K562 (cell line): ENCODE results near the gene ERCC1. TPM values are rescaled to one million over a fixed set of nuclear protein-coding genes. Genes with fewer than 3 reads are reported as not detected.

Experiments
- AFF1 ChIP-seq, 2 experiments: fragments of 450-650 bp; IDR thresholded peaks; 2 replicates each; pipeline ENCODE4 v1.6.1; 2018; ENCODE audit warnings: mild to moderate bottlenecking in 2 of 2, low read depth in 1 of 2; ENCODE audit not compliant: partially characterized antibody in 2 of 2
- CBX1 ChIP-seq: sonication (generic); IDR thresholded peaks from 2 replicates; pipeline ENCODE4 v1.6.1; 2016; ENCODE audit warnings: antibody characterized with exemption, low read depth, mild to moderate bottlenecking
- CBX5 ChIP-seq: IDR thresholded peaks from 2 replicates; pipeline ENCODE4 v1.6.1; 2014; ENCODE audit warnings: low read depth, borderline replicate concordance
- CREB5 ChIP-seq: fragments of 250-450 bp; sonication (Bioruptor Pico); IDR thresholded peaks from 2 replicates; pipeline ENCODE4 v1.5.0; 2020; ENCODE audit warnings: mild to moderate bottlenecking
- HDGF ChIP-seq: fragments of 450-650 bp; IDR thresholded peaks from 2 replicates; pipeline ENCODE4 v1.6.1; 2016
- L3MBTL2 ChIP-seq: fragments of 450-650 bp; IDR thresholded peaks from 2 replicates; pipeline ENCODE4 v1.6.1; 2016; ENCODE audit warnings: mild to moderate bottlenecking, moderate library complexity
- MTF1 ChIP-seq: fragments of 250-450 bp; sonication (Bioruptor Pico); IDR thresholded peaks from 2 replicates; pipeline ENCODE4 v1.9.0; 2021; ENCODE audit warnings: moderate library complexity, mild to moderate bottlenecking, inconsistent platforms, borderline replicate concordance
- MYNN ChIP-seq, 2 experiments: sonication (generic); formaldehyde crosslinking in 1 of 2; IDR thresholded peaks; 2 replicates each; pipeline versions ENCODE4 v1.5.0 to v1.6.1; 2016 to 2020; ENCODE audit warnings: antibody characterized with exemption in 1 of 2, missing genetic modification reagents in 1 of 2
- PHF21A ChIP-seq: fragments of 450-650 bp; IDR thresholded peaks from 2 replicates; pipeline ENCODE4 v1.6.1; 2017; ENCODE audit warnings: low read depth, borderline replicate concordance
- PREB ChIP-seq: sonication (generic); formaldehyde crosslinking; IDR thresholded peaks from 2 replicates; pipeline ENCODE4 v1.8.1; 2023; ENCODE audit warnings: mild to moderate bottlenecking, missing genetic modification reagents
- RNF2 ChIP-seq: sonication (generic); IDR thresholded peaks from 2 replicates; pipeline ENCODE4 v1.6.1; 2016
- SETDB1 ChIP-seq: IDR thresholded peaks from one replicate; pipeline ENCODE4 v1.6.1; 2012; ENCODE audit warnings: low read length, control low read depth, inconsistent platforms
- SREBF2 ChIP-seq: sonication (generic); formaldehyde crosslinking; IDR thresholded peaks from 2 replicates; pipeline ENCODE4 v1.4.0; 2020; ENCODE audit warnings: mild to moderate bottlenecking, missing genetic modification reagents
- YY1 ChIP-seq, 3 experiments: IDR thresholded peaks; 2 replicates each; pipeline ENCODE4 v1.6.1; 2011; ENCODE audit warnings: low read length in 2 of 3, mild to moderate bottlenecking in 2 of 3, moderate library complexity in 2 of 3, borderline replicate concordance in 1 of 3, control low read depth in 1 of 3, low read depth in 1 of 3; ENCODE audit not compliant: insufficient read depth in 3 of 3, insufficient replicate concordance in 2 of 3, control insufficient read depth in 1 of 3, insufficient read length in 1 of 3; ENCODE audit errors: extremely low read depth in 1 of 3
- ZBTB43 ChIP-seq: sonication (generic); formaldehyde crosslinking; IDR thresholded peaks from 2 replicates; pipeline ENCODE4 v1.8.0; 2023; ENCODE audit warnings: mild to moderate bottlenecking, missing genetic modification reagents
- ZFP30 ChIP-seq: fragments of 250-450 bp; sonication (Bioruptor Pico); IDR thresholded peaks from 2 replicates; pipeline ENCODE4 v1.8.0; 2022; ENCODE audit warnings: moderate library complexity, mild to moderate bottlenecking, inconsistent platforms, borderline replicate concordance
- ZNF24 ChIP-seq: fragments of 450-650 bp; IDR thresholded peaks from 2 replicates; pipeline ENCODE4 v1.6.1; 2016
- ZNF274 ChIP-seq: IDR thresholded peaks from 2 replicates; pipeline ENCODE4 v1.6.1; 2011; ENCODE audit warnings: low read depth, mild to moderate bottlenecking, low read length, moderate library complexity, borderline replicate concordance
- ZNF431 ChIP-seq: sonication (generic); formaldehyde crosslinking; IDR thresholded peaks from 2 replicates; pipeline ENCODE4 v1.8.0; 2022; ENCODE audit warnings: mild to moderate bottlenecking, missing genetic modification reagents
- ZNF75A ChIP-seq: fragments of 450-650 bp; formaldehyde crosslinking; IDR thresholded peaks from 2 replicates; pipeline ENCODE4 v1.4.0; 2020; ENCODE audit warnings: mild to moderate bottlenecking
- ZZZ3 ChIP-seq: fragments of 450-650 bp; IDR thresholded peaks from 2 replicates; pipeline ENCODE4 v1.6.1; 2016; ENCODE audit warnings: antibody characterized with exemption, mild to moderate bottlenecking, moderate library complexity
- polyA plus RNA-seq, 8 experiments: library from polyadenylated mRNA; depleted of rRNA in 4 of 8; stranded (reverse) in 5 of 8; unstranded in 3 of 8; fragments of >200 nt; fragmentation: Nextera tagmentation in 2 of 8; fragmentation: Illumina TruSeq in 1 of 8; extraction: Ambion mirVana in 2 of 8; extraction: Trizol in 1 of 8; gene quantifications; 2 replicates each; pipeline versions ENCODE4 v1.2.1 to v1.2.3, GENCODE V29; 2011 to 2014; ENCODE audit warnings: inconsistent platforms in 1 of 8, missing spikeins in 1 of 8
- total RNA-seq, 7 experiments: library from RNA; depleted of rRNA in 6 of 7; stranded (reverse); fragments of >200 nt in 6 of 7; fragmentation: Illumina TruSeq in 2 of 7; extraction: Trizol in 2 of 7; gene quantifications; 2 replicates each; pipeline versions ENCODE4 v1.2.1 to v1.2.3, GENCODE V29; 2011 to 2021; ENCODE audit warnings: low replicate concordance in 1 of 7

Gene ERCC1
- total and polyA plus RNA-seq, 9 of the 15 experiments (the other 6 are each of a cell fraction or from before 2014, with no cell fraction given), result 9.3 to 92.6 (median 60.0) TPM

- TF ChIP-seq YY1 (IDR thresholded peaks at IDR 0.05; ENCODE audit: borderline replicate concordance in 1 of 3, control insufficient read depth in 1 of 3, extremely low read depth in 1 of 3, insufficient read depth in 3 of 3, insufficient read length in 1 of 3, insufficient replicate concordance in 2 of 3, low read depth in 1 of 3, low read length in 2 of 3), result peak in 2 of 3 experiments; percentile 42 to 55
- no peak for TF ChIP-seq ZNF75A
- peak; percentile 70; the same call in 1 of the 2 replicates for TF ChIP-seq CBX1
- no peak for TF ChIP-seq CBX5
- no peak for TF ChIP-seq PREB (CRISPR knock-in tag)
- TF ChIP-seq L3MBTL2, result peak; percentile 76
- TF ChIP-seq RNF2, result peak; percentile 45
- TF ChIP-seq PHF21A, result no peak
- TF ChIP-seq CREB5 (CRISPR knock-in tag), result no peak
- peak; percentile 63; the same call in 1 of the 2 replicates for TF ChIP-seq ZBTB43 (CRISPR knock-in tag)
- TF ChIP-seq ZNF24, result peak; percentile 40; the same call in 1 of the 2 replicates
- TF ChIP-seq ZFP30 (CRISPR knock-in tag), result no peak
- TF ChIP-seq MYNN (IDR thresholded peaks at IDR 0.05), result no peak
- no peak for TF ChIP-seq MYNN (CRISPR knock-in tag; IDR thresholded peaks at IDR 0.05)
- TF ChIP-seq ZNF274, result no peak
- no peak for TF ChIP-seq MTF1
- TF ChIP-seq ZNF431, result no peak
- TF ChIP-seq HDGF, result no peak
- no peak for TF ChIP-seq ZZZ3
- TF ChIP-seq AFF1 (IDR thresholded peaks at IDR 0.05; ENCODE audit: low read depth in 1 of 2, partially characterized antibody in 2 of 2), result no peak
- TF ChIP-seq SETDB1, result no peak
- no peak for TF ChIP-seq SREBF2 (CRISPR knock-in tag)
Measured at GRCh38 chr19:45444318-45445041, 20.8 kb upstream of the ERCC1 start (continued).
